GM18861 (cell line): Measurements from ENCODE around the gene AGPAT4.
"Not testable (repeated sequence)": the region's sequence is repeated elsewhere in the genome, so short reads cannot be mapped to it uniquely, and the experiment has no call there.

Experiments
- ATAC-seq: cut with Tn5 transposase; IDR thresholded peaks from one replicate; pipeline ENCODE4 v1.9.1; 2021; ENCODE audit not compliant: unreplicated experiment

Gene AGPAT4

GRCh38 chr6:161228921-161229591 is 44.8 kb downstream of the AGPAT4 start:
- ATAC-seq: peak; percentile 68

GRCh38 chr6:161228096-161228495 is 45.8 kb downstream of the AGPAT4 start:
- ATAC-seq: no peak

GRCh38 chr6:161227004-161227960 is 46.6 kb downstream of the AGPAT4 start:
- no peak for ATAC-seq

- ATAC-seq: no peak
These were observed 47.6 kb downstream of the AGPAT4 start for GRCh38 chr6:161226009-161226964.

GRCh38 chr6:161225681-161226008 is 48.2 kb downstream of the AGPAT4 start:
- no peak for ATAC-seq

GRCh38 chr6:161224951-161225680 is 48.7 kb downstream of the AGPAT4 start:
- not testable (repeated sequence) for ATAC-seq

GRCh38 chr6:161223646-161224045 is 50.2 kb downstream of the AGPAT4 start:
- no peak for ATAC-seq

- no peak for ATAC-seq
These were observed 51.1 kb downstream of the AGPAT4 start for GRCh38 chr6:161222706-161223234.

GRCh38 chr6:161220346-161220745 is 53.5 kb downstream of the AGPAT4 start:
- ATAC-seq: no peak

- ATAC-seq: no peak
These were observed 54.2 kb downstream of the AGPAT4 start for GRCh38 chr6:161219680-161220079.

- ATAC-seq: no peak
These were observed 55.6 kb downstream of the AGPAT4 start for GRCh38 chr6:161218222-161218621.

GRCh38 chr6:161217628-161218027 is 56.2 kb downstream of the AGPAT4 start:
- ATAC-seq: no peak

- no peak for ATAC-seq
These were observed 57.1 kb downstream of the AGPAT4 start for GRCh38 chr6:161216616-161217205.

GRCh38 chr6:161215876-161216615 is 57.8 kb downstream of the AGPAT4 start:
- no peak for ATAC-seq

- ATAC-seq: no peak
These were observed 58.7 kb downstream of the AGPAT4 start for GRCh38 chr6:161215193-161215592.

GRCh38 chr6:161214722-161215121 is 59.1 kb downstream of the AGPAT4 start:
- no peak for ATAC-seq

- no peak for ATAC-seq
These were observed 61.0 kb downstream of the AGPAT4 start for GRCh38 chr6:161212902-161213301.

- no peak for ATAC-seq
These were observed 62.4 kb downstream of the AGPAT4 start for GRCh38 chr6:161211380-161212035.

- no peak for ATAC-seq
These were observed 63.0 kb downstream of the AGPAT4 start for GRCh38 chr6:161210857-161211256.
